ENCODE measurements around the gene PPP6R1.

Gene PPP6R1

DNA sequence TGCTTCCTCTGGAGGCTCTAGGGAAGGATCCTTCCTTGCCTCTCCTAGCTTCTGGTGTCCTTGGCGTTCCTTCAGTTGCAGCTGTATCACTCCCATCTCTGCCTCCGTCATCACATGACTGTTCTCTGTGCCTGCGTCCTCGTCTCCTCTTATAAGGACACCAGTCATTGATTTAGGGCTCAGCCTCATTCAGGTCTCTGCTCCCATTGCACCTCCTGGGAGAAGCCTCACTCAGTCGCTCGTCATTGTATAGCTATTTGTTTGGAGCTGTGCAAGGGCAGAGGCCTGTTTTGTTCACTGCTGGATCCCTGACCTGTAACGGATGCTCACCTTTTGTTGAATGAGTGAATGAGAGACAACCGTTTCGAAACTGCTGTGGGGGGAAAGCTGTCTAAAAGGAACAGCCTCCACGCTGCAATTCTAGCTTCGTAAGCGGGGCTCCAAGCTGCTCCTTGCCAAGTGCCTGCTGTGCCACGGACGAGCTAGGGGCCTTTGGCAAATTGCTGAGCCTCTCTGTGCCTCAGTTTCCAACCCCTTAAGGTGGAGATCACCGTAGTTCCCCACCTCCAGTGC is 42.2 kb upstream of the PPP6R1 start:
- Histone ChIP-seq H3K4me1 (ENCODE audit: insufficient read depth, low read length) (peaks cover 9% of the 10 kb centered on the region), H3K27ac (ENCODE audit: low read depth, low read length) (no peak overlapping the region), H3K9ac (ENCODE audit: low read depth, low read length) (0 out of 2 replicates have a peak overlapping the region, but pooled peaks have one; percentile 5), H3K4me3 (ENCODE audit: low read length) (no peak overlapping the region), H3K36me3 (ENCODE audit: insufficient read depth, low read length) (peaks cover 56% of the 10 kb centered on the region), H3K9me3 (ENCODE audit: insufficient read depth, low read depth, low read length) (no peaks in the 10 kb centered on the region), H3K27me3 (ENCODE audit: insufficient read depth, low read length) (no peaks in the 10 kb centered on the region)
- 83% methylated on average over 15 of the region's 15 CpGs for WGBS

DNA sequence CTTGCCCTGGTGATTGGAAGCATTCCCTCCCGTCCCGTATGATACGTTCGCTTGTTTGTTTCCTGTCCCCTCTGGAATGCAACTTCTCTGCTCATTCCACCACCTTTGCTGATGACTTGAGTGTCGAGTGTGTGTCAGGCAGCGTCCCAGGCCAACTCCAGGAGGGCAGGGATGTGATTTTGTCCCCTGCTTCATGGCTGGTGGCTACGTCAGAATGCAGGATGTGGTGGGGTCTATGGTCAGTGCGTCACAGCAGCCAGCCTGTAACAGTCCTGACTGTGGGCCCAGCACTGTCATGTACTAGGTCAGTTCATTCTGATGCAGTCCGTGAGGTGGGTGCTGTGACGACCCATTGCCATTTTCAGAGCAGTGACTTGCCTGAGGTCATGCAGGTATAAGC is 41.2 kb upstream of the PPP6R1 start:
- no peak overlapping the region for H3K9ac ChIP-seq (ENCODE audit: low read depth, low read length)
- H3K27ac ChIP-seq (ENCODE audit: low read depth, low read length) = no peak overlapping the region
- H3K36me3 ChIP-seq (ENCODE audit: insufficient read depth, low read length) = peaks cover 56% of the 10 kb centered on the region
- H3K9me3 ChIP-seq (ENCODE audit: insufficient read depth, low read depth, low read length) = no peaks in the 10 kb centered on the region
- H3K27me3 ChIP-seq (ENCODE audit: insufficient read depth, low read length) = no peaks in the 10 kb centered on the region
- no peak overlapping the region for H3K4me3 ChIP-seq (ENCODE audit: low read length)
- H3K4me1 ChIP-seq (ENCODE audit: insufficient read depth, low read length) = peaks cover 9% of the 10 kb centered on the region
- 91% methylated on average over 10 of the region's 10 CpGs for WGBS

DNA sequence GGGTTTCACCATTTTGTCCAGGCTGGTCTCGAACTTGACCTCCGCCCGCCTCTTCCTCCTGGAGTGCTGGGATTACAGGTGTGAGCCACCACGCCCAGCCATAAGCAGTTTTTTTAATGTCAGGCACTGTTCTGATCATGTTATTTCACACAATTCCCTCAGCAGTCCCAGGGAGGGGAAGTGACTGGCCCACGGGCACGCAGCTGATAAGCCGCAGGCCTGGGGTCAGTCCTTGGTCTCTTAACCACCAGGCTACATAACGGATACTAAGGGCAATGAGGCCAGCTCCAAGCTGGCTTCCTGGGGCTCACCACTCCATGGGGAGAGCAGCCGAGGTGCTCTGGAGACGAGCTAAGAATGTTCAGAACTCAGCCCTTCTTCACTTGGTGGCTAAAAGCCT is 38.5 kb upstream of the PPP6R1 start:
- Histone ChIP-seq H3K27me3 (ENCODE audit: insufficient read depth, low read length) (no peaks in the 10 kb centered on the region), H3K9me3 (ENCODE audit: insufficient read depth, low read depth, low read length) (no peaks in the 10 kb centered on the region), H3K9ac (ENCODE audit: low read depth, low read length) (no peak overlapping the region), H3K4me1 (ENCODE audit: insufficient read depth, low read length) (peaks cover 9% of the 10 kb centered on the region), H3K4me3 (ENCODE audit: low read length) (no peak overlapping the region), H3K36me3 (ENCODE audit: insufficient read depth, low read length) (peaks cover 48% of the 10 kb centered on the region), H3K27ac (ENCODE audit: low read depth, low read length) (no peak overlapping the region)
- WGBS = 95% methylated on average over 10 of the region's 10 CpGs

DNA sequence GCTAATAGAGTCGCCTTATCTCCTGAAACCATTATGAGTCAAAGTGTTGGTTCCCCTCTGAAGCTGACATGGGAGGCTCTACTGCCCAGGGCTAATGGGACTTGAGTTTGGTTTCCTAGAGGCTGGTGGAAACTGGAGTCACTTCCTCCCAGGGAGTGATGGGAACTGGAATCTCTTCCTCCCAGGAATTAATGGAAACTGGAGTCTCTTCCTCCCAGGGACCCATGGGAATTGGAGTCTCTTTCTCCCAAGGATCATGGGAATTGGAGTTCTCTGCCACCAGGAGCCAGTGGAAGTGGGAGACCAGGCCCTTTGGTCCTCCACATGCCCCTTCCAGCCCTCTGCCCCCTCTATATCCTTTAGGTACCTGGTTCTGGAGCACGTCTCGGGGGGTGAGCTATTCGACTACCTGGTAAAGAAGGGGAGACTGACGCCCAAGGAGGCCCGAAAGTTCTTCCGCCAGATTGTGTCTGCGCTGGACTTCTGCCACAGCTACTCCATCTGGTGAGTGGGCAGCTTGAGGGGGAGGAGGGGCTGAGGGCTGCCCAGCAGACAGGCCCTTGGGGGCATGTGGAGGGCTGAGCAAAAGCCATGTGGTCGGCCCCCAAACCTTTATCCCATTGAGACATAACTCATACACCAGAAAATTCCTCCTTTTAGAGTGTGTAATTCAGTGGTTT is 30.4 kb upstream of the PPP6R1 start:
- Histone ChIP-seq H3K27me3 (ENCODE audit: insufficient read depth, low read length) (no peaks in the 10 kb centered on the region), H3K9me3 (ENCODE audit: insufficient read depth, low read depth, low read length) (no peaks in the 10 kb centered on the region), H3K36me3 (ENCODE audit: insufficient read depth, low read length) (peaks cover 45% of the 10 kb centered on the region), H3K4me1 (ENCODE audit: insufficient read depth, low read length) (no peaks in the 10 kb centered on the region), H3K4me3 (ENCODE audit: low read length) (no peak overlapping the region), H3K9ac (ENCODE audit: low read depth, low read length) (no peak overlapping the region), H3K27ac (ENCODE audit: low read depth, low read length) (no peak overlapping the region)
- WGBS = 97% methylated on average over 8 of the region's 9 CpGs

DNA sequence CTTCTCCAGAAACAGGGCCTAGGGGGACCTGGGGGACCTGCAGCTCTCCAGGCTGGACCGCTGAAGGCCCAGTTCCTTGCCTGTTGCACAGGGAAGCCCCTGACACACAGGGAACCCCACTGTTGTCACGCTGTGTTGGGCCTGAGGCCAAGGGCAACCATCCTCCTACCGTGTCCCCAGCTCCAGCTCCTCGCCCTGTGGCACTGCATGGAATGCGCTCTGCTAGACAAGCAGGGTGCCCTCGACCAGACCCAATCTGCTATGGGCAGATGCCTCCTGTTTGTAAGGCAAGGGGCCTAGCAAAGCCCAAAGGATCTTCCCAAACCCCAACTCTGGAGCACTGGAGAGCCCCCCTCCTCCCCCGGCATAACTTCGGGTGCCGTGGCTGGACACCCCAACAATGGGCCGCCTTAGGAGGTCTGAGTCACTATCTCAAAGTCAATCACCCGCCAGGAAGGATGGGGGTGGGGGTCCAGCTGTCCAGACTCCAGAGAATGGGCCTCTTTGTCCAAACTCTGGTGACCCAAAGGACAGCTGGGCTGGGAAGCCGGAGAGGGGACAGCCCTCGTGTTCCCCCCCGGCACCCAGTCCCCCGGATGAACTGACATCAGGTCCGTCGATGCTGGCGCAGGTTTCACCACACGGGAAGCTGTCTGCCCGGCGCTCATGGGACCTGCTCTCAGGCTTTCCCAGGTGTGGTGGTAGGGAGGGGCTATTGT is 28.7 kb upstream of the PPP6R1 start:
- Histone ChIP-seq H3K4me1 (ENCODE audit: insufficient read depth, low read length) (no peaks in the 10 kb centered on the region), H3K9me3 (ENCODE audit: insufficient read depth, low read depth, low read length) (no peaks in the 10 kb centered on the region), H3K36me3 (ENCODE audit: insufficient read depth, low read length) (peaks cover 38% of the 10 kb centered on the region), H3K9ac (ENCODE audit: low read depth, low read length) (no peak overlapping the region), H3K4me3 (ENCODE audit: low read length) (no peak overlapping the region), H3K27me3 (ENCODE audit: insufficient read depth, low read length) (no peaks in the 10 kb centered on the region), H3K27ac (ENCODE audit: low read depth, low read length) (no peak overlapping the region)
- 95% methylated on average over 21 of the region's 21 CpGs for WGBS

DNA sequence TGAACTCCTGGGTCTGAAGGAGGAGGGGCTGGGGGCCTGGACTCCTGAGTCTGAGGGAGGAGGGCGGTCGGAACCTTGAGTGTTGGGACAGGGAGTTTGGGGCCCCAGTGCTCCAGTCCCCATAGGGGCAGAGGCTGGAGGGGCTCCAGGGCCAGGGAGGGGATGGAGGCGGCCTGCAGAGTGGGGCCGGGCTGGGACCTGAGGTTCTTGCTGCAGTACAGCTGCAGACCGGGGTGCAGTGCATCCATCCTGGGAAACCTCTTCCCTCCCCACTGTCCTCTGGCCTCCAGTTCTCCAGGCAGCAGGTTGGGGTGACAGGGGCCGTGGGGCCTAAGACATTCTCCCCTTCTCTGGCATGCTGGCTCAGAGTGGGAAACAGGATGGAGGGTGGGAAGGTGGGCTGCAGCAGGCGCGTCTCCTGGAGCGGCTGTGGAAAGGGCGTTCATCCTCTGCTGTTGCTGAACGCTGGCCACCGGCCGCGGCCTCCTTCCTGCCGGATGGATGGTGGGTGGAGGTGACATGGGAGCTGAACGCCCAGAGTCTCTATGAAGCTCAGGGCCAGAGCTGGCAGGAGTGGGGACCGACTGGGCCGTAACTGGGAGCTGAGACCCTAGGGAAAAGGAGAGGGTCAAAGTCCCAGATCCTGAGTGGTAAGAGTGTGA is 26.5 kb upstream of the PPP6R1 start:
- Histone ChIP-seq H3K9ac (ENCODE audit: low read depth, low read length) (peak overlapping the region; percentile 44; the same call in 1 of the 2 replicates), H3K4me3 (ENCODE audit: low read length) (peak overlapping the region; percentile 50), H3K27ac (ENCODE audit: low read depth, low read length) (no peak overlapping the region), H3K36me3 (ENCODE audit: insufficient read depth, low read length) (peaks cover 27% of the 10 kb centered on the region), H3K4me1 (ENCODE audit: insufficient read depth, low read length) (no peaks in the 10 kb centered on the region), H3K27me3 (ENCODE audit: insufficient read depth, low read length) (no peaks in the 10 kb centered on the region), H3K9me3 (ENCODE audit: insufficient read depth, low read depth, low read length) (no peaks in the 10 kb centered on the region)
- WGBS = 65% methylated on average over 18 of the region's 18 CpGs

DNA sequence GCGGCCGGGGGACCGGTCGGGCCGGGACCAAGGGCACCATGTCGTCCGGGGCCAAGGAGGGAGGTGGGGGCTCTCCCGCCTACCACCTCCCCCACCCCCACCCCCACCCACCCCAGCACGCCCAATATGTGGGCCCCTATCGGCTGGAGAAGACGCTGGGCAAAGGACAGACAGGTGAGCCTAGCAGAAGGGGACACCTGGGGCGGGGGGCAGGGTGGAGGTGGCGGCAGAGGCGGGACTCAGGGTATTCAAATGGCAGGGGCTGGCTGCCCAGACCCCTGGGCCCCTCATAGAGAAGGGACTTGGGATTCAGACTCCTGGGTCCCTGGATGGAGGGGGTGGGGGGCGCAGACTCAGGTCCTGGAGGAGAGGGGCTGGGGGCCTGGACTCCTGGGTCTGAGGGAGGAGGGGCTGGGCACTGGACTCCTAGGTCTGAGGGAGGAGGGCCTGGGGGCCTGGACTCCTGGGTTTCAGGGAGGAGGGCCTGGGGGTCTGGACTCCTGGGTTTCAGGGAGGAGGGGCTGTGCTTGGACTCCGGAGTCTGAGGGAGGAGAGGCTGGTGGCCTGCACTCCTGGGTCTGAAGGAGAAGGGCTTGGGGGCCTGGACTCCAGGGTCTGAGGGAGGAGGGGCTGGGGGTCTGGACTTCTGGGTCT is 25.7 kb upstream of the PPP6R1 start:
- Histone ChIP-seq H3K9ac (ENCODE audit: low read depth, low read length) (0 out of 2 replicates have a peak overlapping the region, but pooled peaks have one; percentile 44), H3K27ac (ENCODE audit: low read depth, low read length) (peak overlapping the region; percentile 67; the same call in 1 of the 2 replicates)

DNA sequence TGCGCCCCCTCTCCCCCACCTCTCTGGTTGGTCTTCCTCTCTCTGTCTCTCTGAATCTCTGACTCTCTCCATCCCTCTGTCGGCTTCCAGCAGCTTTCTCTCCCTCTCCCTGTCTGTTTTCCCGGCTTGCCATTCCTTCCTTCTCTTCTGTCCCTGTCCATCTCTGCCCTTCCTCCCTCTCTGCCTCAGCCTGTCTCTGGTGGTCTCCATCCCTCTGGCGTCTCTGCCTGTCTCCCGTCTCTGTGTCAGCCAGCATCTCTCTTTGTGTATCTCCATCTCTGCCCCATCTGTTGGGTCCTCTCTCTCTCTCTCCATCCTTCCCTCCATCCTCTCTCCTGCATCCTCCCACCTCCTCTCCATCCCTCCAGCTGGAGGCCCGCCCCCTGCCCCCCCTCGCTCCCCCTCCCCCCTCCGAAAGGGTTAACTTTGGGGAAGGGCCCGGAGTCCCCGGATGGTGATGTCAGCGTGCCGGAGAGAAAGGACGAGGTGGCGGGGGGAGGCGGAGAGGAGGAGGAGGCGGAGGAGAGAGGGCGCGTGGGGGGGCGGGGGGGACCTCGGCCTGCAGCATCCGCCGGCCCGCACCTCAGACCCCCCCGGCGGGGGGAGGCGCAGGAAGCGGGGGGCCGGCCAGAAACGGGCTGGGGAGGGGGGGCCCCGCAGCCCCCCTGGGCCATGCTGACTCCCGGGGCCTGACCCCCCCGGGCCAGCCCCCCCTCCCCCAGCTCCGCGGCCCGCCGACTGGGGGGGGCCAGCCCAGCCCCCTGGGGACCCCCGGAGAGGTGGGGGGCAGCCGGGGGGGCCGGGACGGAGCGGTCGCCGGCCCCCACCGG is 24.9 kb upstream of the PPP6R1 start, which contains the start of gene BRSK1:
Gene BRSK1, plus strand, starts transcription at position 450 of the 830 bp plus-strand sequence. CDS start 446 bp downstream, outside the sequence.
- peak within 1 kb of the TSS; percentile 50 for H3K4me3 ChIP-seq (ENCODE audit: low read length)
- H3K27ac ChIP-seq (ENCODE audit: low read depth, low read length) = peak within 1 kb of the TSS; percentile 67; the same call in 1 of the 2 replicates

More for the DNA sequence above, 25.7 kb upstream of the PPP6R1 start:
- Histone ChIP-seq H3K9me3 (ENCODE audit: insufficient read depth, low read depth, low read length) (no peaks in the 10 kb centered on the region), H3K4me1 (ENCODE audit: insufficient read depth, low read length) (no peaks in the 10 kb centered on the region), H3K36me3 (ENCODE audit: insufficient read depth, low read length) (peaks cover 18% of the 10 kb centered on the region), H3K4me3 (ENCODE audit: low read length) (peak overlapping the region; percentile 50), H3K27me3 (ENCODE audit: insufficient read depth, low read length) (no peaks in the 10 kb centered on the region)
- 9% methylated on average over 11 of the region's 16 CpGs for WGBS

DNA sequence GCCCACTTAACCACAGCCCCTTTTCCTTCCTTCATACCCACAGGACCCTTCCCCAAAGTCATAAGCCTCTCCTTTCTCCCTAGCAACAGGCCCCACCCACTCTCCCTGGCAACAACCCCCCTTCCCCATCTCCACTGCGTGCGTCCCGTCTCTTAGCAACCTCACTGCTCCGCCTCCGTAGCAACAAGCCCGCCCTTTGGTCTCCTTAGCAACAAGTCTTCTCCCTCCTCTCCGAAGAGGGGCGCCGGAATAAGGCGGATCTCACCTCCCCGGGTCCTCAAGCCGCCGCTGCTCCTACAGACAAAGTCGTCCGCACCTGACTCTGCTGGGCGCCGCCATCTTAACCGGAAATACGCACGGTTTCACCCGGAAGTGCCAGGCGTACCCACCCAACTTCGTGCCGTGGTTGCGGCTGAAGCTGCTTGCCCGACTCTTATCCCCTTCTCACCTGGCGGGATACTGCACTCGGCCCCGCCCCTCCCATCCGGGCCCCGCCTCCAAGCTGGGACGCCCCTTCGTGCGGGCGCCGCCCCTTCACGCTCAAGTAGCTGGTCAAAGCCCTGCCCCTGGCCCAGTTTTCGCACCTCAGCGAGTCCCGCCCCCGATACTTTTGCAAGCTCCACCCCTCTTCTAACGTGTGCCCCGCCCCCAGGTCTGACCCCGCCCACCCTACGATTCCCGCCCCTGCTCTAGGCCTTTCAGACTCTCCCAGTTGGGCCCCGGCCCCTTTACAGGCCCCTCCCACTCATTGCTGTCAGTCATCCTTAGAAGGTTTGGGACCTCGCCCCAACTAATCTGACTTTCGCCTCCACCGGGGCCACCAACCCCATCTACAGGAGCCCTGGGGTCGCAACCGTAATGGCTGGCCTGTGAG is 21.2 kb upstream of the PPP6R1 start, which contains the start of gene HSPBP1:
Gene HSPBP1, minus strand, starts transcription at position 341 of the 874 bp plus-strand sequence. CDS start 502 bp downstream, outside the sequence.
- Histone ChIP-seq H3K27ac (ENCODE audit: low read depth, low read length) (peak within 1 kb of the TSS; percentile 87), H3K9ac (ENCODE audit: low read depth, low read length) (peak within 1 kb of the TSS; percentile 88), H3K4me1 (ENCODE audit: insufficient read depth, low read length) (peaks cover 3% of the 10 kb centered on the region; the same call in 1 of the 2 replicates), H3K27me3 (ENCODE audit: insufficient read depth, low read length) (no peaks in the 10 kb centered on the region), H3K9me3 (ENCODE audit: insufficient read depth, low read depth, low read length) (no peaks in the 10 kb centered on the region), H3K4me3 (ENCODE audit: low read length) (peak within 1 kb of the TSS; percentile 97), H3K36me3 (ENCODE audit: insufficient read depth, low read length) (peaks cover 15% of the 10 kb centered on the region)
- WGBS = 2% methylated on average over 52 of the region's 52 CpGs

More for the DNA sequence above, 24.9 kb upstream of the PPP6R1 start, which contains the start of gene BRSK1:
- Histone ChIP-seq H3K36me3 (ENCODE audit: insufficient read depth, low read length) (peaks cover 11% of the 10 kb centered on the region), H3K9ac (ENCODE audit: low read depth, low read length) (0 out of 2 replicates have a peak within 1 kb of the TSS, but pooled peaks have one; percentile 44), H3K9me3 (ENCODE audit: insufficient read depth, low read depth, low read length) (no peaks in the 10 kb centered on the region), H3K4me1 (ENCODE audit: insufficient read depth, low read length) (peaks cover 3% of the 10 kb centered on the region; the same call in 1 of the 2 replicates), H3K27me3 (ENCODE audit: insufficient read depth, low read length) (no peaks in the 10 kb centered on the region)
- WGBS = 11% methylated on average over 22 of the region's 44 CpGs
